Measurements from ENCODE around the gene MYL6.
A peak's percentile ranks its signal among the peaks of the same experiment; 100 is the strongest.

MYL6 gene

GRCh38 chr12:56124133-56124532 lies 34.0 kb upstream of the MYL6 start:
- Mint-ChIP-seq H3K4me1 (ENCODE audit: low read depth) (peaks cover 47% of the 10 kb centered on the region), H3K27me3 (no peaks in the 10 kb centered on the region)

DNA sequence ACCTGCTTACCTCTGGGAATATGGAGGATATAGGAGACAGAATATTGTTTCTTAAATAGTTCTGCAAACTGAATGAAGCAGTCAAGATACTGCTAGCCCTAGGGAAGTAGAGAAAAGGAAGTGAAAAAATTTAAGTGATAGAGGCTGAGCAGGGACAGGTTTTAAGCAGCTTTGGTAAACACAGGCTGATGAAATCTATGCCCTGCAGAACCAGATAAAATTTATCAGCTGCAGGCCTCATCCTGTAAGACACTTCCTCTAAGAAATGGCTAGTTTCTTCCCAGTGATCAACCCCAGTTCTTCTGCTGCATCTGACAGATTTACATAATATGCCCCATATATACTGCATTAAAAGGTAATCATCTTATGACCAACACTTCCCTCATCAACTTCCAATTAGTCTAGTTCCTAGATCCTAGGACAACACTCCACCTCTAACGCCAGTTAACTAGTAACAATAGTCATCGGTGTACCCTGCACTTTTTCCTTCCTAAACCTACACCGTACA lies 31.4 kb upstream of the MYL6 start:
- Mint-ChIP-seq H3K36me3 (ENCODE audit: low read depth) (peaks cover 36% of the 10 kb centered on the region), H3K4me1 (ENCODE audit: low read depth) (peaks cover 59% of the 10 kb centered on the region), H3K4me3 (peak overlapping the region; percentile 99), H3K27me3 (no peaks in the 10 kb centered on the region), H3K27ac (peak overlapping the region; percentile 88), H3K9me3 (no peaks in the 10 kb centered on the region)

More at GRCh38 chr12:56124133-56124532, 34.0 kb upstream of the MYL6 start:
- H3K9me3 Mint-ChIP-seq = no peaks in the 10 kb centered on the region
- peaks cover 33% of the 10 kb centered on the region for H3K36me3 Mint-ChIP-seq (ENCODE audit: low read depth)
- H3K4me3 Mint-ChIP-seq = no peak overlapping the region
- no peak overlapping the region for H3K27ac Mint-ChIP-seq

GRCh38 chr12:56127485-56127887 lies 30.7 kb upstream of the MYL6 start:
- peaks cover 37% of the 10 kb centered on the region for H3K36me3 Mint-ChIP-seq (ENCODE audit: low read depth)
- peak overlapping the region; percentile 88 for H3K27ac Mint-ChIP-seq
- H3K9me3 Mint-ChIP-seq = no peaks in the 10 kb centered on the region
- H3K4me3 Mint-ChIP-seq = peak overlapping the region; percentile 99
- peaks cover 66% of the 10 kb centered on the region for H3K4me1 Mint-ChIP-seq (ENCODE audit: low read depth)
- no peaks in the 10 kb centered on the region for H3K27me3 Mint-ChIP-seq

- peaks cover 68% of the 10 kb centered on the region for H3K4me1 Mint-ChIP-seq (ENCODE audit: low read depth)
- no peaks in the 10 kb centered on the region for H3K27me3 Mint-ChIP-seq
- H3K9me3 Mint-ChIP-seq = no peaks in the 10 kb centered on the region
- H3K27ac Mint-ChIP-seq = peak within 1 kb of the TSS; percentile 88
- peaks cover 39% of the 10 kb centered on the region for H3K36me3 Mint-ChIP-seq (ENCODE audit: low read depth)
- peak within 1 kb of the TSS; percentile 99 for H3K4me3 Mint-ChIP-seq
These were observed 30.1 kb upstream of the MYL6 start, which contains the start of gene ESYT1 for GRCh38 chr12:56127888-56128669. Gene ESYT1, plus strand, starts transcription at chr12:56128267. Its CDS starts 53 bp downstream, at chr12:56128320.

- Mint-ChIP-seq H3K36me3 (ENCODE audit: low read depth) (peaks cover 46% of the 10 kb centered on the region), H3K9me3 (no peaks in the 10 kb centered on the region), H3K27me3 (no peaks in the 10 kb centered on the region), H3K4me1 (ENCODE audit: low read depth) (peaks cover 71% of the 10 kb centered on the region), H3K4me3 (peak overlapping the region; percentile 99), H3K27ac (peak overlapping the region; percentile 88)
These were observed 29.4 kb upstream of the MYL6 start for GRCh38 chr12:56128670-56129205.

GRCh38 chr12:56129206-56129941 lies 28.8 kb upstream of the MYL6 start:
- Mint-ChIP-seq H3K4me1 (ENCODE audit: low read depth) (peaks cover 68% of the 10 kb centered on the region), H3K9me3 (no peaks in the 10 kb centered on the region), H3K27ac (peak overlapping the region; percentile 88), H3K27me3 (no peaks in the 10 kb centered on the region), H3K36me3 (ENCODE audit: low read depth) (peaks cover 52% of the 10 kb centered on the region), H3K4me3 (peak overlapping the region; percentile 99)

- no peaks in the 10 kb centered on the region for H3K27me3 Mint-ChIP-seq
- peak overlapping the region; percentile 99 for H3K4me3 Mint-ChIP-seq
- H3K27ac Mint-ChIP-seq = peak overlapping the region; percentile 88
- no peaks in the 10 kb centered on the region for H3K9me3 Mint-ChIP-seq
- H3K4me1 Mint-ChIP-seq (ENCODE audit: low read depth) = peaks cover 66% of the 10 kb centered on the region
- H3K36me3 Mint-ChIP-seq (ENCODE audit: low read depth) = peaks cover 54% of the 10 kb centered on the region
These were observed 28.1 kb upstream of the MYL6 start for GRCh38 chr12:56129942-56130495.

GRCh38 chr12:56130876-56131275 lies 27.3 kb upstream of the MYL6 start:
- peaks cover 63% of the 10 kb centered on the region for H3K4me1 Mint-ChIP-seq (ENCODE audit: low read depth)
- peaks cover 59% of the 10 kb centered on the region for H3K36me3 Mint-ChIP-seq (ENCODE audit: low read depth)
- no peaks in the 10 kb centered on the region for H3K9me3 Mint-ChIP-seq
- peak overlapping the region; percentile 99 for H3K4me3 Mint-ChIP-seq
- H3K27me3 Mint-ChIP-seq = no peaks in the 10 kb centered on the region
- peak overlapping the region; percentile 13 for H3K27ac Mint-ChIP-seq

DNA sequence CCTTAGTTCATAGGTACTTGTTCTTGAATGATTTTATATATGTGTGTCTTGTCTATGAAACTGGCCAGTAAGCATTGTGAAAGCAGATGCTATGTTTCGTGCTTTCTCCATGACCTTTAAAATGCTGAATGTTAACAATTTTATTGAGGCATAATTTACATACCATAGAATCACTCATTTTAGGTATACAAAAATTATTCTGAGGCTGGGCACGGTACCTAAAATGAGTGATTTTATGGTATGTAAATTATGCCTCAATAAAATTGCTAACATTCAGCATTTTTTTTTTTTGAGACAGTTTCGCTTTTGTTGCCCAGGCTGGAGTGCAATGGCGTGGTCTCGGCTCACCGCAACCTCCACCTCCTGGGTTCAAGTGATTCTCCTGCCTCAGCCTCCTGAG lies 23.3 kb upstream of the MYL6 start:
- Mint-ChIP-seq H3K27ac (no peak overlapping the region), H3K36me3 (ENCODE audit: low read depth) (peaks cover 87% of the 10 kb centered on the region), H3K4me3 (no peak overlapping the region), H3K4me1 (ENCODE audit: low read depth) (peaks cover 65% of the 10 kb centered on the region), H3K9me3 (no peaks in the 10 kb centered on the region), H3K27me3 (no peaks in the 10 kb centered on the region)

GRCh38 chr12:56137853-56138571 lies 20.1 kb upstream of the MYL6 start:
- H3K36me3 Mint-ChIP-seq (ENCODE audit: low read depth) = peaks cover 76% of the 10 kb centered on the region
- no peaks in the 10 kb centered on the region for H3K9me3 Mint-ChIP-seq
- peak overlapping the region; percentile 40 for H3K27ac Mint-ChIP-seq
- peaks cover 50% of the 10 kb centered on the region for H3K4me1 Mint-ChIP-seq (ENCODE audit: low read depth)
- H3K27me3 Mint-ChIP-seq = no peaks in the 10 kb centered on the region
- no peak overlapping the region for H3K4me3 Mint-ChIP-seq

GRCh38 chr12:56141946-56142784 lies 16.0 kb upstream of the MYL6 start:
- Mint-ChIP-seq H3K36me3 (ENCODE audit: low read depth) (peaks cover 70% of the 10 kb centered on the region), H3K4me3 (no peak overlapping the region), H3K9me3 (no peaks in the 10 kb centered on the region), H3K4me1 (ENCODE audit: low read depth) (peaks cover 34% of the 10 kb centered on the region), H3K27me3 (no peaks in the 10 kb centered on the region), H3K27ac (peak overlapping the region; percentile 75)

DNA sequence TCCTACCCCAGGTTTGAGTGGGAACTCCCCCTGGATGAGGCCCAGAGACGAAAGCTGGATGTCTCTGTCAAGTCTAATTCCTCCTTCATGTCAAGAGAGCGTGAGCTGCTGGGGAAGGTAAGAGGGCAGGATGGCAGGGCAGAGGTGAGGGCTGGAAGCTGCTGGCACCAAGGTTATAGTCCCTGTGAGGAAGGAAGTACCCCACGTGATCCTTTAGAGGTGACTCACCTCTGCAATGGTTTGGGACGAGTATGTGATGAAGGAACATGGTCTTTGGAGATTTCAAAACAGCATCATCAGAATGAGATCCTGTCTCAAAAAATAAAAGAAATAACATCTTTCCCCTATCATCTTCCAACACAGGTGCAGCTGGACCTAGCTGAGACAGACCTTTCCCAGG lies 14.9 kb upstream of the MYL6 start:
- Mint-ChIP-seq H3K4me1 (ENCODE audit: low read depth) (peaks cover 27% of the 10 kb centered on the region), H3K36me3 (ENCODE audit: low read depth) (peaks cover 60% of the 10 kb centered on the region), H3K4me3 (no peak overlapping the region), H3K9me3 (no peaks in the 10 kb centered on the region), H3K27ac (peak overlapping the region; percentile 21), H3K27me3 (no peaks in the 10 kb centered on the region)

- Mint-ChIP-seq H3K4me3 (no peak overlapping the region), H3K4me1 (ENCODE audit: low read depth) (peaks cover 21% of the 10 kb centered on the region), H3K27ac (peak overlapping the region; percentile 38), H3K9me3 (no peaks in the 10 kb centered on the region), H3K36me3 (ENCODE audit: low read depth) (peaks cover 54% of the 10 kb centered on the region), H3K27me3 (no peaks in the 10 kb centered on the region)
These were observed 14.3 kb upstream of the MYL6 start for GRCh38 chr12:56143870-56144269.

All from stimulated activated naive CD8-positive, alpha-beta T cell treated with anti-CD3 and anti-CD28 coated beads, Interleukin-15, Interleukin-2, amounts not matched to agents 100 ng/mL and 50 ng/mL, for 24 hours (primary cell).